A549 treated with CpdA at 1 μM for 4 hours (cell line): ENCODE measurements around the gene FYN. TPM values are rescaled to one million over a fixed set of nuclear protein-coding genes. Genes with fewer than 3 reads are reported as not detected.

ENCODE experiments used
- total RNA-seq: library from RNA; stranded (reverse); fragments of 200-300 nt; extraction: Qiagen RNA extraction; gene quantifications from 5 replicates; pipeline ENCODE4 v1.2.3, GENCODE V29; 2022; ENCODE audit warnings: low read depth

FYN gene
- total RNA-seq = 4.0 to 5.2 TPM (median 4.2 TPM) in 5 replicates

GRCh38 chr6:111873178-111874024 is at the start of gene FYN:
TSS of gene FYN (minus strand) at chr6:111873452. CDS start at chr6:111720051, 153,401 bp downstream.

Other genes with a start within 250 kb of the FYN start
- gene CCN6, start 180.7 kb upstream of the FYN start, total RNA-seq = not detected in 5 replicates
- gene TUBE1, start 214.0 kb upstream of the FYN start, total RNA-seq = 5.7 to 8.5 TPM (median 5.9 TPM) in 5 replicates
- gene FAM229B, start 214.1 kb upstream of the FYN start, total RNA-seq = 6.0 to 10.1 TPM (median 9.3 TPM) in 5 replicates